ENCODE results near the gene GNB3.

DNA sequence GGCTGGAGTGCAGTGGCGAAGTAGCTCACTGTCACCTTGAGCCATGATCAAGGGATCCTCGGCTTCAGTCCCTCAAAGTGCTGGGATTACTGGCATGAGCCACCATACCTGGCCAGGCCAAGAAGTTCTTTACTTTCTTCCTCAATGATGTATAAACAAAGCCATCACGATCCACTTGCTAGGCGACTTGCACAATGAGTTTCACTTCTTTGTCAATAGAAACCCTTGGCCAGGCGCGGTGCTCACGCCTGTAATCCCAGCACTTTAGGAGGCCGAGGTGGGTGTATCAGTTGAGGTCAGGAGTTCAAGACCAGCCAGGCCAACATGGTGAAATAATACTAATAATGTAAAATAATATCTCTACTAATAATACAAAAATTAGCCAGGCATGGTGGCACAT, 46.7 kb downstream of the GNB3 start:
- TF ChIP-seq, protein P1, sequence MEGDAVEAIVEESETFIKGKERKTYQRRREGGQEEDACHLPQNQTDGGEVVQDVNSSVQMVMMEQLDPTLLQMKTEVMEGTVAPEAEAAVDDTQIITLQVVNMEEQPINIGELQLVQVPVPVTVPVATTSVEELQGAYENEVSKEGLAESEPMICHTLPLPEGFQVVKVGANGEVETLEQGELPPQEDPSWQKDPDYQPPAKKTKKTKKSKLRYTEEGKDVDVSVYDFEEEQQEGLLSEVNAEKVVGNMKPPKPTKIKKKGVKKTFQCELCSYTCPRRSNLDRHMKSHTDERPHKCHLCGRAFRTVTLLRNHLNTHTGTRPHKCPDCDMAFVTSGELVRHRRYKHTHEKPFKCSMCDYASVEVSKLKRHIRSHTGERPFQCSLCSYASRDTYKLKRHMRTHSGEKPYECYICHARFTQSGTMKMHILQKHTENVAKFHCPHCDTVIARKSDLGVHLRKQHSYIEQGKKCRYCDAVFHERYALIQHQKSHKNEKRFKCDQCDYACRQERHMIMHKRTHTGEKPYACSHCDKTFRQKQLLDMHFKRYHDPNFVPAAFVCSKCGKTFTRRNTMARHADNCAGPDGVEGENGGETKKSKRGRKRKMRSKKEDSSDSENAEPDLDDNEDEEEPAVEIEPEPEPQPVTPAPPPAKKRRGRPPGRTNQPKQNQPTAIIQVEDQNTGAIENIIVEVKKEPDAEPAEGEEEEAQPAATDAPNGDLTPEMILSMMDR (IDR thresholded peaks at IDR 0.05), result no peak
- TF ChIP-seq POLR2A (IDR thresholded peaks at IDR 0.05), result no peak
